Esophagus muscularis mucosa (tissue), 3 donors: Measurements from ENCODE around the gene HEATR5A.
A peak's percentile ranks its signal among the peaks of the same experiment; 100 is the strongest.

Experiments
- POLR2A ChIP-seq: fragments of 450-650 bp; IDR thresholded peaks from one replicate; pipeline ENCODE4 v1.6.1; 2017; ENCODE audit warnings: antibody characterized with exemption, moderate library complexity, mild to moderate bottlenecking, low read depth
- TF ChIP-seq, protein P1 (sequence below), 3 experiments: fragments of 200-600 bp in 2 of 3; fragments of 450-650 bp in 1 of 3; sonication (generic) in 2 of 3; IDR thresholded peaks; one replicate each; pipeline ENCODE4 v1.5.1; 2017 to 2019; ENCODE audit warnings: antibody characterized with exemption in 3 of 3, mild to moderate bottlenecking in 2 of 3, moderate library complexity in 1 of 3

DNA sequence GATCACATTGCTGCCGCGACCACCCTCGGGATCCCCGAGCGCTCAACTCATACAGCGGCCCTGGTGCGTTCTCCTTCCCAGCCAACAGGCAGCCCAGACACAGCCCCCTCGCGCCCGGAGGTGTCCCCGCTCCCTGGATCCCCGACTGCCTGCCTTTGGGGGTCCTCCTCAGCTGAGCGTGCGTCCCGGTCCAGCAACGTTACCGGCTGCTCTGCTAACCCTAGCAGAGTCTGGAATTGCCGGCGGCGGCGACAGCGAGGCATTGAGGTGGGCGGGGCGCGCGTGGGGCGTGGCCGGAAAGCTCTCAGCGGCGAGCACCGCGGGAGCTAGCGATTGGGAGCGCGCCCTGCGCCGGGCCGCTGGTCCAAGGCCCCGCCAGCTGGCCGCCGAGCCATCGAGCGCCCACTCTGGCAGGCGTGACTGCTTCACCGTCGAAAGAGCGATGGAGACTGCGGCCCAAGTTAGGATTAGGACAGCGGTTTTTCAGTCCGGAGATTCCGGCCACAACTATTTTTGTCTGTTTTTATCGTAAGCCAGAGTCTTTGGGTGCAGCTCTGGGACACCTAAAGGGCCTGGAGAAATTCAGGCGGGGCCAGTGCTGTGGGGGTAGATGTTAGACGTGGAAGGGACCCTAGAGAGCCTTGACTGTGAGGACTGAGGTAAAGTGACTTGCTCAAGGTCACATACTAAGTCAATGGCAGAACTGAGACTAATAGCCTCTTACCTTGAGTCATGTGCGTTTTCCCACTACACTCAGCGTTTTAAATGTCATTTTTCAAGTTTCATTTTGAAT is at the start of gene HEATR5A:
- peak; percentile 95 for TF ChIP-seq POLR2A
- TF ChIP-seq, protein P1, sequence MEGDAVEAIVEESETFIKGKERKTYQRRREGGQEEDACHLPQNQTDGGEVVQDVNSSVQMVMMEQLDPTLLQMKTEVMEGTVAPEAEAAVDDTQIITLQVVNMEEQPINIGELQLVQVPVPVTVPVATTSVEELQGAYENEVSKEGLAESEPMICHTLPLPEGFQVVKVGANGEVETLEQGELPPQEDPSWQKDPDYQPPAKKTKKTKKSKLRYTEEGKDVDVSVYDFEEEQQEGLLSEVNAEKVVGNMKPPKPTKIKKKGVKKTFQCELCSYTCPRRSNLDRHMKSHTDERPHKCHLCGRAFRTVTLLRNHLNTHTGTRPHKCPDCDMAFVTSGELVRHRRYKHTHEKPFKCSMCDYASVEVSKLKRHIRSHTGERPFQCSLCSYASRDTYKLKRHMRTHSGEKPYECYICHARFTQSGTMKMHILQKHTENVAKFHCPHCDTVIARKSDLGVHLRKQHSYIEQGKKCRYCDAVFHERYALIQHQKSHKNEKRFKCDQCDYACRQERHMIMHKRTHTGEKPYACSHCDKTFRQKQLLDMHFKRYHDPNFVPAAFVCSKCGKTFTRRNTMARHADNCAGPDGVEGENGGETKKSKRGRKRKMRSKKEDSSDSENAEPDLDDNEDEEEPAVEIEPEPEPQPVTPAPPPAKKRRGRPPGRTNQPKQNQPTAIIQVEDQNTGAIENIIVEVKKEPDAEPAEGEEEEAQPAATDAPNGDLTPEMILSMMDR (IDR thresholded peaks at IDR 0.05) = peak in 2 of 3 experiments; percentile 29 to 39
